Measurements from ENCODE around the gene RNF38. TPM values are rescaled to one million over a fixed set of nuclear protein-coding genes. Genes with fewer than 3 reads are reported as not detected.
A peak's percentile ranks its signal among the peaks of the same experiment; 100 is the strongest.

RNF38 gene
- total RNA-seq, 2 experiments from 2014 or later, result 22.1 to 22.9 TPM

GRCh38 chr9:36357639-36358038 lies 42.4 kb downstream of the RNF38 start:
- intact Hi-C loops (cut with micrococcal nuclease), result no loop called here
- Mint-ChIP-seq H3K27me3 (ENCODE audit: low read depth) (no peaks in the 10 kb centered on the region), H3K9me3 (no peaks in the 10 kb centered on the region), H3K4me1 (ENCODE audit: low read depth) (peaks cover 3% of the 10 kb centered on the region), H3K4me3 (no peak overlapping the region), H3K36me3 (ENCODE audit: low read depth) (peaks cover 11% of the 10 kb centered on the region), H3K27ac (no peak overlapping the region)
- DNase-seq, result no peak
- CTCF ChIA-PET, result interaction anchor here (1.0 kb wide), 1 partner anchor 9 kb away, joined by 3 read pairs; no protein-coding TSS in a partner anchor

- Mint-ChIP-seq H3K36me3 (ENCODE audit: low read depth) (peaks cover 30% of the 10 kb centered on the region), H3K27me3 (ENCODE audit: low read depth) (no peaks in the 10 kb centered on the region), H3K9me3 (no peaks in the 10 kb centered on the region), H3K27ac (no peak overlapping the region), H3K4me3 (no peak overlapping the region), H3K4me1 (ENCODE audit: low read depth) (peaks cover 8% of the 10 kb centered on the region)
- intact Hi-C loops (cut with micrococcal nuclease), result loop anchor here (10.0 kb wide), 1 partner anchor 378 kb away; no protein-coding TSS in a partner anchor
- no peak for DNase-seq
- CTCF ChIA-PET, result no interaction called here
Measured at GRCh38 chr9:36346569-36346968, 53.5 kb downstream of the RNF38 start.

- Mint-ChIP-seq H3K4me3 (no peak overlapping the region), H3K9me3 (no peaks in the 10 kb centered on the region), H3K4me1 (ENCODE audit: low read depth) (peaks cover 8% of the 10 kb centered on the region), H3K36me3 (ENCODE audit: low read depth) (peaks cover 23% of the 10 kb centered on the region), H3K27ac (peak overlapping the region; percentile 13), H3K27me3 (ENCODE audit: low read depth) (no peaks in the 10 kb centered on the region)
- no peak for DNase-seq
- CTCF ChIA-PET, result interaction anchor here (1.4 kb wide), 1 partner anchor 17 kb away, joined by 4 read pairs; no protein-coding TSS in a partner anchor
- intact Hi-C loops (cut with micrococcal nuclease), result loop anchor here (10.0 kb wide), 1 partner anchor 380 kb away; no protein-coding TSS in a partner anchor
Measured at GRCh38 chr9:36345103-36345846, 54.8 kb downstream of the RNF38 start.

GRCh38 chr9:36341936-36342577 lies 58.0 kb downstream of the RNF38 start:
- intact Hi-C loops (cut with micrococcal nuclease), result loop anchor here (2.0 to 10.0 kb wide), 2 partner anchors 59 to 383 kb away; partner anchors contain the start of gene RNF38
- Mint-ChIP-seq H3K36me3 (ENCODE audit: low read depth) (peaks cover 17% of the 10 kb centered on the region), H3K27ac (peak overlapping the region; percentile 74), H3K4me1 (ENCODE audit: low read depth) (peaks cover 8% of the 10 kb centered on the region), H3K9me3 (no peaks in the 10 kb centered on the region), H3K27me3 (ENCODE audit: low read depth) (no peaks in the 10 kb centered on the region), H3K4me3 (no peak overlapping the region)
- DNase-seq, result peak; percentile 26
- CTCF ChIA-PET, result interaction anchor here (1.2 to 2.3 kb wide), 3 partner anchors 12 to 153 kb away, joined by 4 to 9 read pairs (median 4); no protein-coding TSS in a partner anchor

GRCh38 chr9:36337865-36338264 lies 62.2 kb downstream of the RNF38 start:
- H3K27ac Mint-ChIP-seq, result peak overlapping the region; percentile 15
- intact Hi-C loops (cut with micrococcal nuclease), result no loop called here

GRCh38 chr9:36337002-36337401 lies 63.1 kb downstream of the RNF38 start:
- Mint-ChIP-seq H3K4me1 (ENCODE audit: low read depth) (peaks cover 2% of the 10 kb centered on the region), H3K27me3 (ENCODE audit: low read depth) (no peaks in the 10 kb centered on the region), H3K4me3 (no peak overlapping the region), H3K9me3 (no peaks in the 10 kb centered on the region), H3K36me3 (ENCODE audit: low read depth) (peaks cover 11% of the 10 kb centered on the region), H3K27ac (peak overlapping the region; percentile 32)
- CTCF ChIA-PET, result interaction anchor here (0.6 to 2.4 kb wide), 2 partner anchors 9 to 32 kb away, joined by 3 to 19 read pairs; no protein-coding TSS in a partner anchor
- DNase-seq, result no peak
- intact Hi-C loops (cut with micrococcal nuclease), result no loop called here

More at GRCh38 chr9:36337865-36338264, 62.2 kb downstream of the RNF38 start:
- H3K4me1 Mint-ChIP-seq (ENCODE audit: low read depth), result peaks cover 8% of the 10 kb centered on the region
- peaks cover 14% of the 10 kb centered on the region for H3K36me3 Mint-ChIP-seq (ENCODE audit: low read depth)
- H3K4me3 Mint-ChIP-seq, result no peak overlapping the region
- CTCF ChIA-PET, result interaction anchor here (0.6 to 2.4 kb wide), 3 partner anchors 10 to 147 kb away, joined by 3 to 19 read pairs (median 3); partner anchors contain the start of gene CLTA
- H3K9me3 Mint-ChIP-seq, result no peaks in the 10 kb centered on the region
- no peak for DNase-seq
- H3K27me3 Mint-ChIP-seq (ENCODE audit: low read depth), result no peaks in the 10 kb centered on the region

- no peak for DNase-seq
- Mint-ChIP-seq H3K4me3 (no peak overlapping the region), H3K36me3 (ENCODE audit: low read depth) (peaks cover 8% of the 10 kb centered on the region), H3K27ac (no peak overlapping the region), H3K9me3 (no peaks in the 10 kb centered on the region), H3K27me3 (ENCODE audit: low read depth) (no peaks in the 10 kb centered on the region), H3K4me1 (ENCODE audit: low read depth) (no peaks in the 10 kb centered on the region)
- CTCF ChIA-PET, result interaction anchor here (0.5 to 2.4 kb wide), 3 partner anchors 8 to 168 kb away, joined by 3 to 19 read pairs (median 8); no protein-coding TSS in a partner anchor
- intact Hi-C loops (cut with micrococcal nuclease), result no loop called here
Measured at GRCh38 chr9:36336131-36336907, 63.8 kb downstream of the RNF38 start.

- Mint-ChIP-seq H3K9me3 (no peaks in the 10 kb centered on the region), H3K4me1 (ENCODE audit: low read depth) (peaks cover 2% of the 10 kb centered on the region), H3K36me3 (ENCODE audit: low read depth) (peaks cover 3% of the 10 kb centered on the region), H3K27me3 (ENCODE audit: low read depth) (no peaks in the 10 kb centered on the region), H3K4me3 (no peak overlapping the region), H3K27ac (no peak overlapping the region)
- DNase-seq, result no peak
- CTCF ChIA-PET, result interaction anchor here (0.6 to 1.6 kb wide), 6 partner anchors 83 to 489 kb away, joined by 3 to 6 read pairs (median 4); partner anchors contain the start of gene CLTA
- intact Hi-C loops (cut with micrococcal nuclease), result no loop called here
Measured at GRCh38 chr9:36332006-36332405, 68.1 kb downstream of the RNF38 start.

GRCh38 chr9:36328798-36329411 lies 71.2 kb downstream of the RNF38 start:
- Mint-ChIP-seq H3K36me3 (ENCODE audit: low read depth) (no peaks in the 10 kb centered on the region), H3K4me1 (ENCODE audit: low read depth) (peaks cover 2% of the 10 kb centered on the region), H3K9me3 (no peaks in the 10 kb centered on the region), H3K27me3 (ENCODE audit: low read depth) (no peaks in the 10 kb centered on the region), H3K4me3 (no peak overlapping the region), H3K27ac (no peak overlapping the region)
- CTCF ChIA-PET, result interaction anchor here (0.6 to 3.7 kb wide), 30 partner anchors 8 to 400 kb away, joined by 3 to 34 read pairs (median 5); partner anchors contain the start of gene CLTA
- peak; percentile 70 for DNase-seq
- intact Hi-C loops (cut with micrococcal nuclease), result loop anchor here (1.0 to 10.0 kb wide), 6 partner anchors 81 to 374 kb away; partner anchors contain the start of gene CLTA

- Mint-ChIP-seq H3K36me3 (ENCODE audit: low read depth) (no peaks in the 10 kb centered on the region), H3K4me1 (ENCODE audit: low read depth) (peaks cover 2% of the 10 kb centered on the region), H3K4me3 (no peak overlapping the region), H3K27ac (peak overlapping the region; percentile 46), H3K9me3 (no peaks in the 10 kb centered on the region), H3K27me3 (ENCODE audit: low read depth) (no peaks in the 10 kb centered on the region)
- intact Hi-C loops (cut with micrococcal nuclease), result loop anchor here (10.0 kb wide), 1 partner anchor 310 kb away; no protein-coding TSS in a partner anchor
- DNase-seq, result no peak
- CTCF ChIA-PET, result interaction anchor here (0.6 to 2.3 kb wide), 4 partner anchors 8 to 136 kb away, joined by 3 to 6 read pairs (median 4); no protein-coding TSS in a partner anchor
Measured at GRCh38 chr9:36325081-36325828, 74.8 kb downstream of the RNF38 start.

GRCh38 chr9:36323926-36324325 lies 76.1 kb downstream of the RNF38 start:
- CTCF ChIA-PET, result interaction anchor here (0.6 to 1.0 kb wide), 5 partner anchors 9 to 581 kb away, joined by 3 to 4 read pairs (median 3); no protein-coding TSS in a partner anchor
- no peak for DNase-seq
- no peaks in the 10 kb centered on the region for H3K9me3 Mint-ChIP-seq
- H3K36me3 Mint-ChIP-seq (ENCODE audit: low read depth), result no peaks in the 10 kb centered on the region
- H3K4me1 Mint-ChIP-seq (ENCODE audit: low read depth), result peaks cover 2% of the 10 kb centered on the region
- intact Hi-C loops (cut with micrococcal nuclease), result loop anchor here (10.0 kb wide), 1 partner anchor 309 kb away; no protein-coding TSS in a partner anchor
- no peak overlapping the region for H3K4me3 Mint-ChIP-seq
- no peak overlapping the region for H3K27ac Mint-ChIP-seq
- no peaks in the 10 kb centered on the region for H3K27me3 Mint-ChIP-seq (ENCODE audit: low read depth)

Measured in activated naive CD4-positive, alpha-beta T cell treated with anti-CD3 and anti-CD28 coated beads for 36 hours (primary cell).